ENCODE results near the gene SCN9A. TPM values are rescaled to one million over a fixed set of nuclear protein-coding genes. Genes with fewer than 3 reads are reported as not detected.

SCN9A gene
- total and polyA plus RNA-seq, 2 of the 8 experiments (the other 6 are each of a cell fraction or from before 2014, with no cell fraction given): 1.6 to 6.2 TPM

GRCh38 chr2:166343467-166343866, 32.3 kb downstream of the SCN9A start (continued):
- TF ChIP-seq RAD21 (IDR thresholded peaks at IDR 0.05 in 1 of 2, conservative IDR thresholded peaks at IDR 0.05 in 1 of 2; ENCODE audit: low read depth in 2 of 2, low read length in 2 of 2) (no peak), SP4 (IDR thresholded peaks at IDR 0.05; ENCODE audit: low read length) (no peak)

Measured in H1 (cell line).